ENCODE data around the gene KLHL28.

KLHL28 gene

DNA sequence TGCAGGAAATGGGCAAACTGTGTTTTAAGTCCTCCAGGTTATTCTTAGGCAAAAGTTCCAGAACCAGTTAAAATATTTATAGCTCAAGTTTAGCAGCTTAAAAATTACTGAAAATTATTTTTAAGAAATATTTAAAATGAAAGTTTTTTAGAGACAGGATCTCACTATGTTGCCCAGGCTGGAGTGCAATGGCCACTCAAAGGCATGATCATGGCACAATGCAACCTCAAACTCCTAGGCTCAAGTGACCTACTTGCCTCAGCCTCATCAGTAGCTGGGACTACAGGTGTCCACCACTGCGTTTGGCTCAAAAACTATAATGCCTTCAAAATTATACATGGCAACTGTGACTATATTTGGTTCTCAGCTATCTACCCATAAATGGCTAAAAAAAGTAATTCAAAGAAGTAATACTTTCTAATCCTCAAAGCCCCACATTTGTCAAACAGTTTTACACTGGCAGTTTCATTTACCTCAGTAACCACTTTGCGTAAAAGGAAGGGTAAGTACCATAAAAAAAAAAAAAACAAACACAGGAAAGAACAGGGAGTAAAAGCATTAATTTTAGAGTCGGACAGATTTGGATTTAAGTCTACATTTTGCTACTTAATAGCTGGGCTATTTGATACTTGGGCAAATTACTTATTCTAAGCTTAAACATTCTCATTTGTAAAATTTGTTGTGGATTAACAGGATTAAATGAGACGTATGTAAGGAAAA lies 9.2 kb downstream of the KLHL28 start:
- DNase-seq (no peak), ATAC-seq (replicated peaks) (no peak)
- no peak overlapping the region for H3K4me3 Mint-ChIP-seq
- peak overlapping the region in 1 of 2 donors; percentile 77 for H3K27ac Mint-ChIP-seq
- peaks cover 25 to 52% of the 10 kb centered on the region in 2 donors for H3K4me1 Mint-ChIP-seq (ENCODE audit: low read depth in 2 of 2)
- peaks cover 30% of the 10 kb centered on the region for H3K36me3 Mint-ChIP-seq (ENCODE audit: insufficient read depth)
- no peaks in the 10 kb centered on the region for H3K27me3 Mint-ChIP-seq
- no peaks in the 10 kb centered on the region for H3K9me3 Mint-ChIP-seq

GRCh38 chr14:44951051-44951450 lies 10.7 kb downstream of the KLHL28 start:
- H3K36me3 Mint-ChIP-seq (ENCODE audit: insufficient read depth), result peaks cover 32% of the 10 kb centered on the region

GRCh38 chr14:44945264-44945663 lies 16.5 kb downstream of the KLHL28 start:
- ATAC-seq (replicated peaks) (no peak), DNase-seq (no peak)
- H3K9me3 Mint-ChIP-seq, result peaks cover 3 to 6% of the 10 kb centered on the region in 2 donors
- H3K4me3 Mint-ChIP-seq, result no peak overlapping the region
- no peak overlapping the region for H3K27ac Mint-ChIP-seq
- no peaks in the 10 kb centered on the region for H3K27me3 Mint-ChIP-seq
- peaks cover 57% of the 10 kb centered on the region for H3K36me3 Mint-ChIP-seq (ENCODE audit: insufficient read depth)
- peaks cover 32 to 56% of the 10 kb centered on the region in 2 donors for H3K4me1 Mint-ChIP-seq (ENCODE audit: low read depth in 2 of 2)

More at GRCh38 chr14:44951051-44951450, 10.7 kb downstream of the KLHL28 start:
- Mint-ChIP-seq H3K9me3 (peaks cover 3 to 6% of the 10 kb centered on the region in 2 donors), H3K4me3 (no peak overlapping the region), H3K27me3 (no peaks in the 10 kb centered on the region), H3K27ac (peak overlapping the region in 1 of 2 donors; percentile 32), H3K4me1 (ENCODE audit: low read depth in 2 of 2) (peaks cover 27 to 53% of the 10 kb centered on the region in 2 donors)
- DNase-seq (no peak), ATAC-seq (replicated peaks) (no peak)

DNA sequence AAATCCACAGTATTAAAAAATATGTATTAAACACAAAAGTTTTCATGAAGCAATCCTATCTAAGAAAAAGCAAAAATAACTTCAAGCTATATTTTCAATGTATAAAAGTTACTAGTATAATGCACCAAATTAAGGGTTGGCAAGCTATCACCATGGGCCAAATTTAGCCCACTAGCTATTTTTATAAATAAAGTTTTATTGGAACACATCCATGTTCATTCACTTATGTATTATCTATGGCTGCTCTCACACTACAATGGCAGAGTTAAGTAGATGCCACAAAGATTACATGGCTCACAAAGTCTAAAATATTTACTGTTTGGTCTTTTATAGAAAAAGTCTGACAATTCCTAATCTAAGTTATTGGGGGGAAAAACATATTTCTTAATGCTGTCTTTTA lies 17.6 kb downstream of the KLHL28 start:
- peaks cover 3 to 6% of the 10 kb centered on the region in 2 donors for H3K9me3 Mint-ChIP-seq
- peaks cover 31 to 48% of the 10 kb centered on the region in 2 donors for H3K4me1 Mint-ChIP-seq (ENCODE audit: low read depth in 2 of 2)
- no peak for ATAC-seq (replicated peaks)
- peak overlapping the region in 1 of 2 donors; percentile 23 for H3K27ac Mint-ChIP-seq
- peaks cover 58% of the 10 kb centered on the region for H3K36me3 Mint-ChIP-seq (ENCODE audit: insufficient read depth)
- H3K27me3 Mint-ChIP-seq, result no peaks in the 10 kb centered on the region
- DNase-seq, result no peak
- H3K4me3 Mint-ChIP-seq, result no peak overlapping the region

DNA sequence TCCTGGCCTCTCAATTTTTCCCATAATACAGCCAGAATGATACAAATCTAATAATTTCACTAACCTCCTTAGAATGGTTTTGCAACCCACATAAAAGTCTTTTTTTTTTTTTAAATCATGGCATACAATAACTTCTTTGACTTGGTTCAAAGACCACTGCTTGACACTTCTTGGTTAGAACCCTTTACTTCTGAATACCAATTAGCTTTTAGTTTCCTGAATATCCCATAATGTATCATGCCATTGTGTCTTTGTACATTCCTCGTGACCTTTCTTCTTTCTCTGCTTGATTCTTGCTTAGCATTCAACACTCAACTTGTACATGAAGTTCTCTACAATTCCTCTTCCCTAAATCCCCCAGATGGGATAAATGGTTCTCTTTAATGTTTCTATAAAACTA lies 19.3 kb downstream of the KLHL28 start:
- Mint-ChIP-seq H3K4me3 (no peak overlapping the region), H3K27me3 (no peaks in the 10 kb centered on the region), H3K4me1 (ENCODE audit: low read depth in 2 of 2) (peaks cover 29 to 39% of the 10 kb centered on the region in 2 donors), H3K27ac (peak overlapping the region; percentile 20 to 83), H3K36me3 (ENCODE audit: insufficient read depth) (peaks cover 56% of the 10 kb centered on the region), H3K9me3 (peaks cover 3 to 6% of the 10 kb centered on the region in 2 donors)
- DNase-seq, result no peak
- ATAC-seq (replicated peaks), result no peak

DNA sequence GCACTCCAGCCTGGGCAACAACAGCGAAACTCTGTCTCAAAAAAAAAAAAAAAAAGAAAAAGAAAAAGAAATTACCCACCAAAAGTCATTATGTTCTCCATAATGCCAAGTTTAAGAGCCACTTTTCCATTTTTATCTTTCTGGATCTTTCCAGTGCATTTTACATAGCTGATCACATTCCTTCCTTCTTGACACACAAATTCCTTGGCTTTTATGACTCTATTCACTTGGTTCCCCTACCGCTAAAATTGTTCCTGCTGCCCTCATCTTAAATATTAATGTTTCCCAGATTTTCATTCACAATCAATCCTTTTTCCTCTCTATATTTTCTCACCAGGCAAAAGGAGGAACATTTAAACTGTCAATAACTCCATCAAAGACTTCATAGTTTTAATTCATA lies 20.2 kb downstream of the KLHL28 start:
- peaks cover 0 to under 1% of the 10 kb centered on the region in 2 donors for H3K9me3 Mint-ChIP-seq
- H3K36me3 Mint-ChIP-seq (ENCODE audit: insufficient read depth), result peaks cover 50% of the 10 kb centered on the region
- H3K27me3 Mint-ChIP-seq, result no peaks in the 10 kb centered on the region
- peak overlapping the region in 1 of 2 donors; percentile 83 for H3K27ac Mint-ChIP-seq
- H3K4me1 Mint-ChIP-seq (ENCODE audit: low read depth in 2 of 2), result peaks cover 24 to 33% of the 10 kb centered on the region in 2 donors
- ATAC-seq (replicated peaks), result no peak
- DNase-seq, result no peak
- H3K4me3 Mint-ChIP-seq, result peak overlapping the region in 1 of 2 donors; percentile 36

DNA sequence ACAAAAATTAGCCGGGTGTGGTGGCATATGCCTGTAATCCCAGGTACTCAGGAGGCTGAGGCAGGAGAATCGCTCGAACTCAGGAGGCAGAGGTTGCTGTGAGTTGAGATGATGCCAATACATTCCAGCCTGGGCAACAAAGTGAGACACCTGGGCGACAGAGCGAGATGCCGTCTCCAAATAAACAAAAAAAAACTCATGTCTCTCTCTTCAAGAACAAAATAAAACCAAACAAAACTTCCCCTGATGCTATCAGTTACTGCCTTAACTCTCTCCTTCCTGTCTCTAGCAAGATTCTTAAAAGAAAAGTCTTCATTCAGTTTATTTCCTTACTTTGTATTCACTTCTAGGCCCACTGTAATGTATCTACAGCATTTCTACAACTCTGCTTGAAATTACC lies 20.8 kb downstream of the KLHL28 start:
- Mint-ChIP-seq H3K36me3 (ENCODE audit: insufficient read depth) (peaks cover 48% of the 10 kb centered on the region), H3K9me3 (no peaks in the 10 kb centered on the region), H3K27me3 (no peaks in the 10 kb centered on the region), H3K27ac (peak overlapping the region; percentile 26 to 83), H3K4me3 (peak overlapping the region in 1 of 2 donors; percentile 36), H3K4me1 (ENCODE audit: low read depth in 2 of 2) (peaks cover 27 to 39% of the 10 kb centered on the region in 2 donors)
- ATAC-seq (replicated peaks), result peak; percentile 64
- no peak for DNase-seq

DNA sequence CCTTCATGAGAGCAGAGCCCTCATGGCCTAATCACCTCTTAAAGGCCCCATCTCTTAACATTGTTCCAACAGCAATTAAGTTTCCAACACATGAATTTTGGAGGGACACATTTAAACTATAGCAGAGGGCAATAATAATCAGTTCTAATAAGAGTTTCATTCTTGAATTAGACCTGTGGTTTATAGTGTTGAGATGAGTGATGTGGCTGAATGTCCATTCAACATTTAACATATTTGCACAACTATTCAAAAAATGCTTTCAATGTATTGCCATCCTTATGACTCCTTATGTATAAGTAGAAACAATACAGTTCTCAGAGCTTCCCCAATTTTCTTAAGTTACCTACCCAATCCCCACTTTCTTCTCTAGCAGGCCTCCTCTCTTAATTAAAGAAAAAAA lies 21.5 kb downstream of the KLHL28 start:
- peak overlapping the region in 1 of 2 donors; percentile 36 for H3K4me3 Mint-ChIP-seq
- H3K27me3 Mint-ChIP-seq, result no peaks in the 10 kb centered on the region
- peaks cover 40% of the 10 kb centered on the region for H3K36me3 Mint-ChIP-seq (ENCODE audit: insufficient read depth)
- H3K9me3 Mint-ChIP-seq, result no peaks in the 10 kb centered on the region
- H3K4me1 Mint-ChIP-seq (ENCODE audit: low read depth in 2 of 2), result peaks cover 27 to 40% of the 10 kb centered on the region in 2 donors
- no peak for DNase-seq
- H3K27ac Mint-ChIP-seq, result peak overlapping the region; percentile 26 to 83
- no peak for ATAC-seq (replicated peaks)

DNA sequence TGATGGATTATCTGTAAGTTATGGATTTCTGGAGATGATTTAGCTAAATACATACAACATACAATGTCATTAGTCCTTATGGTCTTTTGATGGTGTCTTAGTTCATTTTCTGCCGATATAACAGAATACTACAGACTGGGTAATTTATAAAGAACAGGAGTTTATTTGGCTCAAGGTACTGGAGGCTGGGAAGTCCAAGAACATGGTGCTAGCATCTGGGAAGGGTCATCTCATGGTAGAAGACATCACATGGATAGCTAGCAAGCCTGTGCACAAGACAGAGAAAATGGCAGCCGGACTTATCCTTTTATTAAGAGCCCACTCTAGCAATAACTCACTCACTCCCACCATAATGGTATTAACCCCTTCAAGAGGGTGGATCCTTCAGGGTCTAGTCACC lies 24.2 kb downstream of the KLHL28 start:
- Mint-ChIP-seq H3K27me3 (no peaks in the 10 kb centered on the region), H3K9me3 (no peaks in the 10 kb centered on the region), H3K4me1 (ENCODE audit: low read depth in 2 of 2) (peaks cover 28 to 35% of the 10 kb centered on the region in 2 donors), H3K36me3 (ENCODE audit: insufficient read depth) (peaks cover 42% of the 10 kb centered on the region), H3K4me3 (no peak overlapping the region), H3K27ac (no peak overlapping the region)
- no peak for DNase-seq
- no peak for ATAC-seq (replicated peaks)

GRCh38 chr14:44935155-44935554 lies 26.6 kb downstream of the KLHL28 start:
- ATAC-seq (replicated peaks) (no peak), DNase-seq (no peak)
- Mint-ChIP-seq H3K27me3 (no peaks in the 10 kb centered on the region), H3K36me3 (ENCODE audit: insufficient read depth) (peaks cover 26% of the 10 kb centered on the region), H3K4me1 (ENCODE audit: low read depth in 2 of 2) (peaks cover 16 to 28% of the 10 kb centered on the region in 2 donors), H3K4me3 (no peak overlapping the region), H3K27ac (no peak overlapping the region), H3K9me3 (no peaks in the 10 kb centered on the region)

GRCh38 chr14:44928793-44929192 lies 33.0 kb downstream of the KLHL28 start:
- peak overlapping the region in 1 of 2 donors; percentile 50 for H3K4me3 Mint-ChIP-seq
- DNase-seq, result no peak
- H3K9me3 Mint-ChIP-seq, result no peaks in the 10 kb centered on the region
- no peaks in the 10 kb centered on the region for H3K27me3 Mint-ChIP-seq
- peaks cover 23% of the 10 kb centered on the region for H3K36me3 Mint-ChIP-seq (ENCODE audit: insufficient read depth)
- H3K4me1 Mint-ChIP-seq (ENCODE audit: low read depth in 2 of 2), result peaks cover 1 to 10% of the 10 kb centered on the region in 2 donors
- peak overlapping the region in 1 of 2 donors; percentile 31 for H3K27ac Mint-ChIP-seq
- peak; percentile 90 for ATAC-seq (replicated peaks)

DNA sequence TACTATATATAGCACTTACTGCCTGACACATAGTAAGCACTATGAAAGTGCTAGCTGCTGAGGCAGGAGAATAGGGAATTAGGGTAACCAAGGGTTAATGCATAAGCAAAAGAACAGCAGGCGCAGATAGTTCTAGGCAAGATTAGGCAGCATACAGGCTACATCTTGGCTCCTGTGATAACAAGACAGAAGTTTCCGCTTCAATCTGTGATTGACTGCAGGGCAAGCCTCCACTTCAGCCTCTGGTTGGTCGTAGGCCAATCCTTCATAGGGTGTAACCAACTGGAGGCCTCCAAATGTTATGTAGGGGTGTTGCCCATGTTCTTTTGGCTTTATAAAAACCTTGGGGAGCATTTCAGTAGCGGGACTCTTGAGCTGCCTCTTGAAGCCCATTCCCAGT lies 46.9 kb downstream of the KLHL28 start:
- H3K36me3 Mint-ChIP-seq (ENCODE audit: insufficient read depth), result peaks cover 3% of the 10 kb centered on the region

DNA sequence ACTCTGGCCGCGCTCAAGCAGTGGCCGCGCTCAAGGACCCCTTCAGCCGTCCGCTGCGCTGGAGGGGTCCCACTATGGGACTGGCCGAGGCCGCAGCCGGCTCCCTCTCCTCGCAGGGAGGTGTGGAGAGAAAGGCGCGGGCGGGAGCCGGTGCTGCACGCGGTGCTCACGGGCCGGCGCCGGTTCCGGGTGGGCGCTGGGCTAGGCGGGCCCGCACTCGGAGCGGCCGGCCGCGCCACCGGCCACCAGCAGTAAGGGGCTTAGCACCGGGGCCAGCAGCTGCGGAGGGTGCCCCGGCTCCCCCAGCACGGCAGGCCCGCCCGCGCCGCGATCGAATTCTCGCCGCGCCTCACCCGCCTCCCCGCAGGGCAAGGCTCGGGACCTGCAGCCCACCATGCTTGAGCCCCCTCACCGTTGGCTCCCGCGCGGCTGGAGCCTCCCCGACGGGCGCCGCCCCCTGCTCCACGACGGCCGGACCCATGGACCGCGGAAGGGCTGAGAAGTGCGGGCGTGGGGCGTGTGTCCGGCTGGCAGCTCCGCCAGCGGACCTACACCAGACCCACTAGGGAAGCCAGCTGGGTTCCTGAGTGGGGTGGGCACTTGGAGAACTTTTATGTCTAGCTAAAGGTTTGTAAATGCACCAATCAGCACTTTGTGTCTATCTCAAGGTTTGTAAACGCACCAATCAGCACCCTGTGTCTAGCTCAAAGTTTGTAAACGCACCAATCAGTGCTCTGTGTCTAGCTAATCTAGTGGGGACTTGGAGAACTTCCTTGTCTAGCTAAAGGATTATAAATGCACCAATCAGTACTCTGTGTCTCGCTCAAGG lies 49.5 kb downstream of the KLHL28 start:
- Mint-ChIP-seq H3K9me3 (no peaks in the 10 kb centered on the region), H3K4me1 (ENCODE audit: low read depth in 2 of 2) (no peaks in the 10 kb centered on the region), H3K4me3 (peak overlapping the region in 1 of 2 donors; percentile 68), H3K27ac (no peak overlapping the region), H3K27me3 (peaks cover 25 to 35% of the 10 kb centered on the region in 2 donors), H3K36me3 (ENCODE audit: insufficient read depth) (peaks cover 3% of the 10 kb centered on the region)
- DNase-seq (no peak), ATAC-seq (replicated peaks) (peak; percentile 54)

More for the DNA sequence above, 46.9 kb downstream of the KLHL28 start:
- H3K27me3 Mint-ChIP-seq, result peaks cover 21 to 27% of the 10 kb centered on the region in 2 donors
- no peak overlapping the region for H3K27ac Mint-ChIP-seq
- no peaks in the 10 kb centered on the region for H3K9me3 Mint-ChIP-seq
- H3K4me3 Mint-ChIP-seq, result no peak overlapping the region
- no peak for ATAC-seq (replicated peaks)
- DNase-seq, result no peak
- H3K4me1 Mint-ChIP-seq (ENCODE audit: low read depth in 2 of 2), result no peaks in the 10 kb centered on the region

All from effector memory CD8-positive, alpha-beta T cell (primary cell).